BLaER1 (cell line): ENCODE measurements around the gene TRIM63.
A peak's percentile ranks its signal among the peaks of the same experiment; 100 is the strongest.
"Not testable (repeated sequence)": the region's sequence is repeated elsewhere in the genome, so short reads cannot be mapped to it uniquely, and the experiment has no call there.

Experiments
- H3K27ac ChIP-seq: shearing (Covaris generic); formaldehyde crosslinking; 2 replicates; pipeline ENCODE4 v1.8.1; 2022
- H3K27me3 ChIP-seq: shearing (Covaris generic); formaldehyde crosslinking; 2 replicates; pipeline ENCODE4 v1.8.1; 2022
- H3K36me3 ChIP-seq: shearing (Covaris generic); formaldehyde crosslinking; 2 replicates; pipeline ENCODE4 v1.8.1; 2022
- H3K4me1 ChIP-seq: shearing (Covaris generic); formaldehyde crosslinking; 2 replicates; pipeline ENCODE4 v1.8.1; 2022
- H3K4me2 ChIP-seq: shearing (Covaris generic); formaldehyde crosslinking; 2 replicates; pipeline ENCODE4 v1.8.1; 2022
- H3K4me3 ChIP-seq: shearing (Covaris generic); formaldehyde crosslinking; 2 replicates; pipeline ENCODE4 v1.8.1; 2022
- H3K9ac ChIP-seq: shearing (Covaris generic); formaldehyde crosslinking; 2 replicates; pipeline ENCODE4 v1.8.1; 2022
- H3K9me3 ChIP-seq: shearing (Covaris generic); formaldehyde crosslinking; 2 replicates; pipeline ENCODE4 v1.8.1; 2022
- H4K20me1 ChIP-seq: shearing (Covaris generic); formaldehyde crosslinking; 2 replicates; pipeline ENCODE4 v1.8.1; 2022
- Cebpa-rat ChIP-seq: shearing (Covaris generic); IDR thresholded peaks from 2 replicates; pipeline ENCODE4 v1.8.1; 2022

TRIM63 gene

GRCh38 chr1:26099780-26100179, 32.4 kb upstream of the TRIM63 start:
- no peak overlapping the region for H3K27ac ChIP-seq
- no peaks in the 10 kb centered on the region for H3K9me3 ChIP-seq
- H3K4me3 ChIP-seq: no peak overlapping the region
- no peak overlapping the region for H3K9ac ChIP-seq
- peaks cover 50% of the 10 kb centered on the region for H3K4me1 ChIP-seq
- H3K36me3 ChIP-seq: no peaks in the 10 kb centered on the region
- no peaks in the 10 kb centered on the region for H4K20me1 ChIP-seq
- no peaks in the 10 kb centered on the region for H3K27me3 ChIP-seq
- TF ChIP-seq Cebpa-rat: no peak
- H3K4me2 ChIP-seq: no peak overlapping the region

DNA sequence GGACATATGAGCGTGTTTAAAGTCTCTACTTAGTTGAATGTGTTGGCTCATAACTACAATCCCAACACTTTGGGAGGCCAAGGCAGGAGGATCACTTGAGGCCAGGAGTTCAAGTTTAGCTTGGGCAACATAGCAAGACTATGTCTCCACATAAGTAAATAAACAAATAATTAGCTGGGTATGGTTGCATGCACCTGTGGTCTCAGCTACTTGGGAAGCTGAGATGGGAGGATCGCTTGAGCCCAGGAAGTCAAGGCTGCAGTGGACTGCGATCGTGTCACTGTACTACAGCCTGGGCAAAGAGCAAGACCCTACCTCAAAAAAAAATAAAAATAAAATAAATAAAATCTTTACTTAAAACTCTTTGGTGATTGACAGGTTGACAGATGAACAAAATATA, 31.2 kb upstream of the TRIM63 start:
- no peaks in the 10 kb centered on the region for H4K20me1 ChIP-seq
- peaks cover 50% of the 10 kb centered on the region for H3K4me1 ChIP-seq
- no peaks in the 10 kb centered on the region for H3K36me3 ChIP-seq
- no peaks in the 10 kb centered on the region for H3K9me3 ChIP-seq
- H3K4me2 ChIP-seq: no peak overlapping the region
- no peak overlapping the region for H3K27ac ChIP-seq
- H3K4me3 ChIP-seq: no peak overlapping the region
- TF ChIP-seq Cebpa-rat: no peak
- no peak overlapping the region for H3K9ac ChIP-seq
- H3K27me3 ChIP-seq: no peaks in the 10 kb centered on the region

DNA sequence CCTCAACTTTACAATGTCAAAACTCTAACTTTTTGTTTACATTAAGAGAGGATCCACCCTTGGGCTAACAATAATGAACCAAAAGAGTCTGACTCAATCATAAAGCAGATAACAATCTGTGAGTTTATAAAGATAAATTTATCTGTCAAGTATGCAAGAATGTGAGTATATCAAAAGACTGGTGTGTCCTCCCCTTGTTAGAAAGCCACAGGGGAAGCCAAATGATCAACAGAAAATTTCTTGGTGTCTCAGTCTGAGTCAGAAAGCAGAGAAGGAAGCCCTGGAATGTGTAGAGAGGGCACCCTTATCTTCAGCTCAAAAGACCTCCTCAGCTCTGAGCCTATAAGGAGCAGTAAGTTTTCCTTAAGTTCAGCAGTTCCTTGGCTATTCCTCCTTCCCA, 30.3 kb upstream of the TRIM63 start:
- no peak for TF ChIP-seq Cebpa-rat
- Histone ChIP-seq H3K27me3 (no peaks in the 10 kb centered on the region), H4K20me1 (no peaks in the 10 kb centered on the region), H3K4me1 (peaks cover 46% of the 10 kb centered on the region), H3K4me3 (no peak overlapping the region), H3K9me3 (no peaks in the 10 kb centered on the region), H3K9ac (no peak overlapping the region), H3K4me2 (no peak overlapping the region), H3K36me3 (no peaks in the 10 kb centered on the region), H3K27ac (no peak overlapping the region)

DNA sequence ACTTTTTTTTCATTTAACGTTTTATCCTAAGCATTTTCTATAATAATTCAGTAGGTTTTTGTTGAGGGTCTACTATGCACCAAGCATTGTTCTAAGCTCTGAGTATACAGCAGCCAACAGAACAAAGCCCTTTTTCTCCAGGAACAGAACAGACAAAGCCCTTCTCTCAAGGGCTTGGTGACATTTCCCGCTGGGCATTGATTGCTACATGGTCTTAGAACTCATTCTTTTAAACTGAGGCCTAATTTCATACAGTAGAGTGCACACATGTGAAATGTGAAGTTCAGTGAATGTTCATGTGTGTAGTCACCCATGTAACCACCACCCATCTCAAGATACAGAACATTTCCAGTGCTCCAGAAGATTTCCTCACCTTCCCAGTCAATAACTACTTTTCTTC, 29.0 kb upstream of the TRIM63 start:
- peaks cover 48% of the 10 kb centered on the region for H3K4me1 ChIP-seq
- no peak overlapping the region for H3K27ac ChIP-seq
- no peaks in the 10 kb centered on the region for H3K9me3 ChIP-seq
- H3K9ac ChIP-seq: no peak overlapping the region
- no peaks in the 10 kb centered on the region for H3K36me3 ChIP-seq
- no peak for TF ChIP-seq Cebpa-rat
- H4K20me1 ChIP-seq: no peaks in the 10 kb centered on the region
- no peak overlapping the region for H3K4me3 ChIP-seq
- H3K27me3 ChIP-seq: no peaks in the 10 kb centered on the region
- H3K4me2 ChIP-seq: peak overlapping the region; percentile 10; the same call in 1 of the 2 replicates

GRCh38 chr1:26094677-26095383, 27.4 kb upstream of the TRIM63 start:
- Histone ChIP-seq H3K4me1 (peaks cover 49% of the 10 kb centered on the region), H3K9me3 (no peaks in the 10 kb centered on the region), H4K20me1 (no peaks in the 10 kb centered on the region), H3K27me3 (no peaks in the 10 kb centered on the region), H3K4me3 (0 out of 2 replicates have a peak overlapping the region, but pooled peaks have one; percentile 12), H3K27ac (peak overlapping the region; percentile 70), H3K9ac (peak overlapping the region; percentile 52; the same call in 1 of the 2 replicates), H3K4me2 (peak overlapping the region; percentile 77), H3K36me3 (no peaks in the 10 kb centered on the region)
- no peak for TF ChIP-seq Cebpa-rat

- Histone ChIP-seq H3K27me3 (no peaks in the 10 kb centered on the region), H3K4me3 (0 out of 2 replicates have a peak overlapping the region, but pooled peaks have one; percentile 12), H3K27ac (peak overlapping the region; percentile 70; the same call in 1 of the 2 replicates), H3K36me3 (no peaks in the 10 kb centered on the region), H3K4me2 (peak overlapping the region; percentile 77), H3K9ac (peak overlapping the region; percentile 52; the same call in 1 of the 2 replicates), H3K9me3 (no peaks in the 10 kb centered on the region), H4K20me1 (no peaks in the 10 kb centered on the region), H3K4me1 (peaks cover 49% of the 10 kb centered on the region)
- no peak for TF ChIP-seq Cebpa-rat
These were observed 26.7 kb upstream of the TRIM63 start for GRCh38 chr1:26094076-26094669.

DNA sequence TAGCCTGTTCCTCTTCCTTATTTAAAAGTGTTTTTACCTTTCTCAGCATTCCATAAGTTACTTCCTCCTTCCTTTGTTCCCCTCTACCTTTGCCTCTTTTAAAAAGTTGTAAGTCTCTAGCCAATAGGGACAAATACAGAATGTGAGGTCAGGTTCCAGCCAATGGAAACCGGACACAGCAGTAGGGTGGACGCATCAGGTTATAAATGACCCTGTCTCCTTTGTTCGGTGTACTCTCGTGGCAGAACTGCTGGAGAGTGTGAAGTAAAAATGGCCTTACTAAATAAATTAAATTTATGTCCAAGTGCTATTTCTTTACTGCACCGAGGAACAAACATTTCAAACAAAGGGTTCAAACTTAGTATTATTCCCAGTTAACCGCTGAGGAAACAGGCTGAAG, 26.1 kb upstream of the TRIM63 start:
- not testable (repeated sequence) for H3K27ac ChIP-seq, H4K20me1 ChIP-seq, H3K27me3 ChIP-seq, H3K4me3 ChIP-seq, H3K36me3 ChIP-seq, H3K9me3 ChIP-seq
- peaks cover 49% of the 10 kb centered on the region for H3K4me1 ChIP-seq
- H3K4me2 ChIP-seq: peak overlapping the region; percentile 77
- H3K9ac ChIP-seq: 0 out of 2 replicates have a peak overlapping the region, but pooled peaks have one; percentile 25

GRCh38 chr1:26092422-26092821, 25.0 kb upstream of the TRIM63 start:
- Histone ChIP-seq H3K4me3 (no peak overlapping the region), H4K20me1 (no peaks in the 10 kb centered on the region), H3K27me3 (no peaks in the 10 kb centered on the region), H3K9me3 (no peaks in the 10 kb centered on the region), H3K4me1 (peaks cover 49% of the 10 kb centered on the region), H3K36me3 (no peaks in the 10 kb centered on the region), H3K9ac (no peak overlapping the region), H3K4me2 (no peak overlapping the region), H3K27ac (no peak overlapping the region)
- no peak for TF ChIP-seq Cebpa-rat

- Histone ChIP-seq H3K9ac (no peak overlapping the region), H3K9me3 (no peaks in the 10 kb centered on the region), H4K20me1 (no peaks in the 10 kb centered on the region), H3K36me3 (no peaks in the 10 kb centered on the region), H3K27me3 (no peaks in the 10 kb centered on the region), H3K4me1 (peaks cover 39% of the 10 kb centered on the region), H3K4me2 (no peak overlapping the region), H3K4me3 (no peak overlapping the region), H3K27ac (no peak overlapping the region)
- no peak for TF ChIP-seq Cebpa-rat
These were observed 23.5 kb upstream of the TRIM63 start for GRCh38 chr1:26090893-26091292.

GRCh38 chr1:26089125-26089524, 21.7 kb upstream of the TRIM63 start:
- H3K27ac ChIP-seq: no peak overlapping the region
- H3K36me3 ChIP-seq: no peaks in the 10 kb centered on the region
- no peaks in the 10 kb centered on the region for H4K20me1 ChIP-seq
- H3K9me3 ChIP-seq: no peaks in the 10 kb centered on the region
- no peak overlapping the region for H3K4me3 ChIP-seq
- H3K4me1 ChIP-seq: peaks cover 22% of the 10 kb centered on the region
- no peak overlapping the region for H3K9ac ChIP-seq
- no peak overlapping the region for H3K4me2 ChIP-seq
- no peaks in the 10 kb centered on the region for H3K27me3 ChIP-seq
- no peak for TF ChIP-seq Cebpa-rat
